Measurements from ENCODE around the gene C10orf90. TPM values are rescaled to one million over a fixed set of nuclear protein-coding genes. Genes with fewer than 3 reads are reported as not detected.

C10orf90 gene
- total RNA-seq, 4 donors from 2014 or later: 0.26 TPM; not detected in 3

- TF ChIP-seq CTCF (IDR thresholded peaks at IDR 0.05) (no peak), POLR2A (IDR thresholded peaks at IDR 0.05) (no peak)
- no peak overlapping the region for H3K4me3 ChIP-seq
- H3K27me3 ChIP-seq: no peaks in the 10 kb centered on the region
- no peaks in the 10 kb centered on the region for H3K36me3 ChIP-seq
- 34 to 74% methylated on average over 5 of the region's 5 CpGs for WGBS, 2 donors
- no peaks in the 10 kb centered on the region for H3K9me3 ChIP-seq
- intact Hi-C loops (cut with DNase I): no loop called here
- no peak overlapping the region for H3K27ac ChIP-seq
- H3K4me1 ChIP-seq: no peaks in the 10 kb centered on the region
- DNase-seq: no peak
Measured at GRCh38 chr10:126538439-126539135, 131.9 kb downstream of the C10orf90 start.

GRCh38 chr10:126536656-126537055 lies 133.8 kb downstream of the C10orf90 start:
- intact Hi-C loops (cut with DNase I): no loop called here
- Histone ChIP-seq H3K4me3 (no peak overlapping the region), H3K27ac (no peak overlapping the region), H3K27me3 (no peaks in the 10 kb centered on the region), H3K36me3 (no peaks in the 10 kb centered on the region), H3K9me3 (no peaks in the 10 kb centered on the region), H3K4me1 (no peaks in the 10 kb centered on the region)
- 69 to 75% methylated on average over 2 to 3 of the region's 3 CpGs for WGBS, 2 donors
- TF ChIP-seq CTCF (IDR thresholded peaks at IDR 0.05): no peak
- TF ChIP-seq POLR2A (IDR thresholded peaks at IDR 0.05): no peak
- DNase-seq: no peak

- intact Hi-C loops (cut with DNase I): no loop called here
- H3K4me3 ChIP-seq: no peak overlapping the region
- no peaks in the 10 kb centered on the region for H3K9me3 ChIP-seq
- no peak for DNase-seq
- no peaks in the 10 kb centered on the region for H3K36me3 ChIP-seq
- TF ChIP-seq POLR2A (IDR thresholded peaks at IDR 0.05): no peak
- TF ChIP-seq CTCF (IDR thresholded peaks at IDR 0.05): no peak
- H3K27me3 ChIP-seq: no peaks in the 10 kb centered on the region
- H3K27ac ChIP-seq: no peak overlapping the region
- WGBS, 2 donors: 66 to 78% methylated on average over 8 to 9 of the region's 10 CpGs
- no peaks in the 10 kb centered on the region for H3K4me1 ChIP-seq
Measured at GRCh38 chr10:126536148-126536547, 134.3 kb downstream of the C10orf90 start.

- no peaks in the 10 kb centered on the region for H3K9me3 ChIP-seq
- no peak for DNase-seq
- TF ChIP-seq POLR2A (IDR thresholded peaks at IDR 0.05) (no peak), CTCF (IDR thresholded peaks at IDR 0.05) (no peak)
- no peaks in the 10 kb centered on the region for H3K4me1 ChIP-seq
- H3K27ac ChIP-seq: no peak overlapping the region
- 74 to 78% methylated on average over 3 of the region's 5 CpGs for WGBS, 2 donors
- H3K36me3 ChIP-seq: no peaks in the 10 kb centered on the region
- no peak overlapping the region for H3K4me3 ChIP-seq
- intact Hi-C loops (cut with DNase I): no loop called here
- H3K27me3 ChIP-seq: no peaks in the 10 kb centered on the region
Measured at GRCh38 chr10:126533644-126534043, 136.8 kb downstream of the C10orf90 start.

- peaks cover 0 to 9% (median 0%) of the 10 kb centered on the region in 4 donors for H3K27me3 ChIP-seq
- no peak overlapping the region for H3K27ac ChIP-seq
- no peak for DNase-seq
- TF ChIP-seq POLR2A (IDR thresholded peaks at IDR 0.05): no peak
- H3K36me3 ChIP-seq: no peaks in the 10 kb centered on the region
- H3K4me1 ChIP-seq: no peaks in the 10 kb centered on the region
- intact Hi-C loops (cut with DNase I): no loop called here
- WGBS, 2 donors: 52 to 84% methylated on average over 8 of the region's 8 CpGs
- H3K4me3 ChIP-seq: no peak overlapping the region
- H3K9me3 ChIP-seq: no peaks in the 10 kb centered on the region
Measured at GRCh38 chr10:126528315-126528835, 142.1 kb downstream of the C10orf90 start.

Data from esophagus squamous epithelium (tissue), 5 donors.